GM23338 (cell line): ENCODE measurements around the gene SIL1. TPM values are rescaled to one million over a fixed set of nuclear protein-coding genes. Genes with fewer than 3 reads are reported as not detected.

Source experiments
- ATAC-seq: fragments of 200-7000 bp; cut with Tn5 transposase; 3 replicates; pipeline ENCODE4 v1.9.1; 2020
- DNase-seq: peaks from one replicate; pipeline ENCODE4 v3.0.0-alpha.2; 2015; ENCODE audit warnings: low spot score
- H2AFZ ChIP-seq: fragments of 200-600 bp; sonication (generic); 2 replicates; pipeline ENCODE4 v1.8.0; 2016; ENCODE audit warnings: antibody characterized with exemption, mild to moderate bottlenecking, moderate library complexity
- H3F3A ChIP-seq: fragments of 200-600 bp; sonication (generic); replicated peaks from 2 replicates; pipeline ENCODE4 v1.8.0; 2017; ENCODE audit warnings: antibody characterized with exemption, mixed run types, low read depth
- H3K27ac ChIP-seq: fragments of 200-600 bp; sonication (generic); 2 replicates; pipeline ENCODE4 v1.6.1; 2016; ENCODE audit warnings: low read depth
- H3K27me3 ChIP-seq: fragments of 200-600 bp; sonication (generic); 2 replicates; pipeline ENCODE4 v1.8.0; 2016; ENCODE audit warnings: mild to moderate bottlenecking, mixed run types, moderate library complexity; ENCODE audit not compliant: insufficient read depth
- H3K36me3 ChIP-seq: fragments of 200-600 bp; sonication (generic); 2 replicates; pipeline ENCODE4 v1.8.0; 2016; ENCODE audit warnings: mild to moderate bottlenecking; ENCODE audit not compliant: insufficient read depth
- H3K4me1 ChIP-seq: fragments of 200-600 bp; sonication (generic); 2 replicates; pipeline ENCODE4 v1.8.0; 2016; ENCODE audit warnings: mild to moderate bottlenecking, moderate library complexity; ENCODE audit not compliant: insufficient read depth
- H3K4me2 ChIP-seq: fragments of 200-600 bp; sonication (generic); 2 replicates; pipeline ENCODE4 v1.7.1; 2017; ENCODE audit warnings: mixed run types
- H3K4me3 ChIP-seq: fragments of 200-600 bp; sonication (generic); 2 replicates; pipeline ENCODE4 v1.6.1; 2016; ENCODE audit warnings: mixed run types
- H3K79me2 ChIP-seq: fragments of 200-600 bp; sonication (generic); replicated peaks from 2 replicates; pipeline ENCODE4 v1.8.0; 2017; ENCODE audit warnings: mild to moderate bottlenecking; ENCODE audit not compliant: insufficient read depth
- H3K9me2 ChIP-seq: fragments of 200-600 bp; sonication (generic); 2 replicates; pipeline ENCODE4 v1.8.0; 2017; ENCODE audit not compliant: insufficient read depth
- H4K20me1 ChIP-seq: fragments of 200-600 bp; sonication (generic); replicated peaks from 2 replicates; pipeline ENCODE4 v1.8.0; 2017; ENCODE audit warnings: mild to moderate bottlenecking; ENCODE audit not compliant: insufficient read depth
- H3K27ac Mint-ChIP-seq: 2 replicates; pipeline ENCODE4 v1.8.0; 2020; ENCODE audit warnings: inconsistent platforms, mild to moderate bottlenecking, moderate library complexity, mixed read lengths
- H3K27me3 Mint-ChIP-seq: 3 replicates; pipeline ENCODE4 v1.8.0; 2022; ENCODE audit warnings: low read depth, mild to moderate bottlenecking, moderate library complexity, mixed read lengths, inconsistent platforms; ENCODE audit not compliant: insufficient read depth, poor library complexity
- H3K36me3 Mint-ChIP-seq: 3 replicates; pipeline ENCODE4 v1.8.0; 2021; ENCODE audit warnings: low read depth, mild to moderate bottlenecking, inconsistent platforms, moderate library complexity, mixed read lengths
- H3K4me1 Mint-ChIP-seq: 3 replicates; pipeline ENCODE4 v1.8.0; 2020; ENCODE audit warnings: mild to moderate bottlenecking, inconsistent platforms, mixed read lengths
- H3K4me3 Mint-ChIP-seq: 3 replicates; pipeline ENCODE4 v1.8.0; 2021; ENCODE audit warnings: moderate library complexity, mild to moderate bottlenecking, inconsistent platforms, mixed read lengths
- H3K9me3 Mint-ChIP-seq: 3 replicates; pipeline ENCODE4 v1.8.0; 2020; ENCODE audit warnings: moderate library complexity, mild to moderate bottlenecking, inconsistent platforms, mixed read lengths
- CREB1 ChIP-seq: fragments of 250-450 bp; sonication (Bioruptor Pico); IDR thresholded peaks from 2 replicates; pipeline ENCODE4 v1.5.0; 2020; ENCODE audit warnings: low read depth, mild to moderate bottlenecking, moderate library complexity
- ETS1 ChIP-seq: IDR thresholded peaks from 2 replicates; pipeline ENCODE4 v1.6.1; 2016; ENCODE audit warnings: antibody characterized with exemption
- EZH2 ChIP-seq: fragments of 200-600 bp; sonication (generic); IDR thresholded peaks from one replicate; pipeline ENCODE4 v1.8.0; 2017; ENCODE audit warnings: antibody characterized with exemption, mild to moderate bottlenecking, low read depth; ENCODE audit not compliant: unreplicated experiment
- EZH2phosphoT487 ChIP-seq: fragments of 200-600 bp; sonication (generic); IDR thresholded peaks from one replicate; pipeline ENCODE4 v1.8.1; 2018; ENCODE audit warnings: antibody characterized with exemption; ENCODE audit not compliant: unreplicated experiment
- JUNB ChIP-seq: IDR thresholded peaks from one replicate; pipeline ENCODE4 v1.6.1; 2016; ENCODE audit warnings: antibody characterized with exemption; ENCODE audit not compliant: unreplicated experiment
- NANOG ChIP-seq: IDR thresholded peaks from 2 replicates; pipeline ENCODE4 v1.6.1; 2016; ENCODE audit warnings: antibody characterized with exemption, borderline replicate concordance
- POLR2AphosphoS5 ChIP-seq: IDR thresholded peaks from 2 replicates; pipeline ENCODE4 v1.6.1; 2016; ENCODE audit warnings: antibody characterized with exemption, low read depth
- REST ChIP-seq: IDR thresholded peaks from one replicate; pipeline ENCODE4 v1.6.1; 2018; ENCODE audit warnings: antibody characterized with exemption; ENCODE audit not compliant: unreplicated experiment
- STAT1 ChIP-seq: IDR thresholded peaks from one replicate; pipeline ENCODE4 v1.6.1; 2016; ENCODE audit warnings: antibody characterized with exemption; ENCODE audit not compliant: unreplicated experiment
- ZNF114 ChIP-seq: fragments of 250-450 bp; sonication (Bioruptor Pico); IDR thresholded peaks from 2 replicates; pipeline ENCODE4 v1.5.0; 2020; ENCODE audit warnings: mild to moderate bottlenecking, moderate library complexity
- ZNF331 ChIP-seq: fragments of 250-450 bp; sonication (Bioruptor Pico); IDR thresholded peaks from 2 replicates; pipeline ENCODE4 v1.5.0; 2020; ENCODE audit warnings: low read depth, mild to moderate bottlenecking, moderate library complexity
- ZNF462 ChIP-seq: fragments of 250-450 bp; sonication (Bioruptor Pico); IDR thresholded peaks from 2 replicates; pipeline ENCODE4 v1.5.0; 2020; ENCODE audit warnings: mild to moderate bottlenecking, moderate library complexity
- polyA plus RNA-seq: library from polyadenylated mRNA; unstranded; fragments of >200 nt; fragmentation: Nextera tagmentation; extraction: Ambion mirVana; gene quantifications from 2 replicates; pipeline ENCODE4 v1.2.1, GENCODE V29; 2016
- total RNA-seq: library from RNA; depleted of rRNA; stranded (reverse); fragments of >200 nt; shearing (Covaris generic); gene quantifications from 2 replicates; pipeline ENCODE4 v1.2.3, GENCODE V29; 2014
- TF ChIP-seq, protein P1 (sequence below), 2 experiments: fragments of 200-600 bp in 1 of 2; sonication (generic) in 1 of 2; conservative IDR thresholded peaks; 2 replicates each; pipeline versions ENCODE4 v1.5.1 to v1.6.1; 2016 to 2017; ENCODE audit warnings: antibody characterized with exemption in 2 of 2, low read depth in 2 of 2, mild to moderate bottlenecking in 2 of 2, moderate library complexity in 1 of 2

SIL1 gene
- total and polyA plus RNA-seq, 2 experiments from 2014 or later = 5.5 to 5.9 TPM

DNA sequence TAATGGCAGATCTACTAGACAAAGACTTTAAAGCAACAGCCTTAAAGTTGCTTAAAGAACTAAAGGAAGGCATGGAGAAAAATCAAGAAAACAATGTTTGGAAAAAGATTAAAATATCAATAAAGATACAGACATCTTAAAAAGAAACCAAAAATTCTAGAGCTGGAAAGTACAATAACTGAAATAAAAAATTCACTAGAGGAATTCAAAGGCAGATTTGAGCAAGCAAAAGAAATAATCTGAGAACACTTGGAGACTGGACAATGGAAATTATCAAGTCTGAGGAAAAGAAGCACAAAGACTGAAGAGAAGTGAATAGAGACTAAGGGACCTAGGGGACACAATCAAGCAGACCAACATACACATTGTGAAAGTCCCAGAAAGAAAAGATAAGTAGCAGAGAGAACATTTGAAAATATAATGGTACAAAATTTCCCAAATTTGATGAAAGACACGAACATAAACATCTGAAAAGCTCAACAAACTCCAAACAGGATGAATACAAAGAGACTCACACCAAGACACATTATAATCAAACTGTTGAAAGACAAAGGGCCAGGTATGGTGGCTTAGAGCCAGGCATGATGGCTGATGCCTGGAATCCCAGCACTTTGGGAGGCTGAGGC is 26.3 kb downstream of the SIL1 start:
- no peaks in the 10 kb centered on the region for H3K4me1 ChIP-seq
- Mint-ChIP-seq H3K9me3 (peaks cover 26% of the 10 kb centered on the region), H3K27ac (no peak overlapping the region), H3K4me1 (peaks cover 6% of the 10 kb centered on the region), H3K4me3 (no peak overlapping the region), H3K36me3 (peaks cover 8% of the 10 kb centered on the region), H3K27me3 (peaks cover 2% of the 10 kb centered on the region)
- H3K4me2 ChIP-seq = no peak overlapping the region
- H3K27ac ChIP-seq = no peak overlapping the region
- no peaks in the 10 kb centered on the region for H3K27me3 ChIP-seq
- H3K4me3 ChIP-seq = no peak overlapping the region
- H3K79me2 ChIP-seq = no peaks in the 10 kb centered on the region
- H3K9me2 ChIP-seq = no peaks in the 10 kb centered on the region
- DNase-seq (no peak), ATAC-seq (no peak)
- H3K36me3 ChIP-seq = no peaks in the 10 kb centered on the region
- H2AFZ ChIP-seq = no peak overlapping the region
- TF ChIP-seq CREB1 (CRISPR knock-in tag) (no peak), EZH2phosphoT487 (no peak), POLR2AphosphoS5 (no peak), ETS1 (no peak), ZNF114 (CRISPR knock-in tag) (no peak), REST (no peak), EZH2 (no peak), ZNF462 (CRISPR knock-in tag) (no peak), JUNB (no peak), ZNF331 (CRISPR knock-in tag) (no peak), NANOG (no peak), STAT1 (no peak)
- TF ChIP-seq, protein P1, sequence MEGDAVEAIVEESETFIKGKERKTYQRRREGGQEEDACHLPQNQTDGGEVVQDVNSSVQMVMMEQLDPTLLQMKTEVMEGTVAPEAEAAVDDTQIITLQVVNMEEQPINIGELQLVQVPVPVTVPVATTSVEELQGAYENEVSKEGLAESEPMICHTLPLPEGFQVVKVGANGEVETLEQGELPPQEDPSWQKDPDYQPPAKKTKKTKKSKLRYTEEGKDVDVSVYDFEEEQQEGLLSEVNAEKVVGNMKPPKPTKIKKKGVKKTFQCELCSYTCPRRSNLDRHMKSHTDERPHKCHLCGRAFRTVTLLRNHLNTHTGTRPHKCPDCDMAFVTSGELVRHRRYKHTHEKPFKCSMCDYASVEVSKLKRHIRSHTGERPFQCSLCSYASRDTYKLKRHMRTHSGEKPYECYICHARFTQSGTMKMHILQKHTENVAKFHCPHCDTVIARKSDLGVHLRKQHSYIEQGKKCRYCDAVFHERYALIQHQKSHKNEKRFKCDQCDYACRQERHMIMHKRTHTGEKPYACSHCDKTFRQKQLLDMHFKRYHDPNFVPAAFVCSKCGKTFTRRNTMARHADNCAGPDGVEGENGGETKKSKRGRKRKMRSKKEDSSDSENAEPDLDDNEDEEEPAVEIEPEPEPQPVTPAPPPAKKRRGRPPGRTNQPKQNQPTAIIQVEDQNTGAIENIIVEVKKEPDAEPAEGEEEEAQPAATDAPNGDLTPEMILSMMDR (conservative IDR thresholded peaks at IDR 0.05; ENCODE audit: low read depth in 2 of 2) = no peak
- no peaks in the 10 kb centered on the region for H4K20me1 ChIP-seq
- H3F3A ChIP-seq = no peaks in the 10 kb centered on the region
